GM21367 (cell line): ENCODE measurements around the gene HHAT.
A peak's percentile ranks its signal among the peaks of the same experiment; 100 is the strongest.

Experiments
- ATAC-seq: cut with Tn5 transposase; IDR thresholded peaks from one replicate; pipeline ENCODE4 v1.9.1; 2021; ENCODE audit not compliant: unreplicated experiment

The HHAT gene

DNA sequence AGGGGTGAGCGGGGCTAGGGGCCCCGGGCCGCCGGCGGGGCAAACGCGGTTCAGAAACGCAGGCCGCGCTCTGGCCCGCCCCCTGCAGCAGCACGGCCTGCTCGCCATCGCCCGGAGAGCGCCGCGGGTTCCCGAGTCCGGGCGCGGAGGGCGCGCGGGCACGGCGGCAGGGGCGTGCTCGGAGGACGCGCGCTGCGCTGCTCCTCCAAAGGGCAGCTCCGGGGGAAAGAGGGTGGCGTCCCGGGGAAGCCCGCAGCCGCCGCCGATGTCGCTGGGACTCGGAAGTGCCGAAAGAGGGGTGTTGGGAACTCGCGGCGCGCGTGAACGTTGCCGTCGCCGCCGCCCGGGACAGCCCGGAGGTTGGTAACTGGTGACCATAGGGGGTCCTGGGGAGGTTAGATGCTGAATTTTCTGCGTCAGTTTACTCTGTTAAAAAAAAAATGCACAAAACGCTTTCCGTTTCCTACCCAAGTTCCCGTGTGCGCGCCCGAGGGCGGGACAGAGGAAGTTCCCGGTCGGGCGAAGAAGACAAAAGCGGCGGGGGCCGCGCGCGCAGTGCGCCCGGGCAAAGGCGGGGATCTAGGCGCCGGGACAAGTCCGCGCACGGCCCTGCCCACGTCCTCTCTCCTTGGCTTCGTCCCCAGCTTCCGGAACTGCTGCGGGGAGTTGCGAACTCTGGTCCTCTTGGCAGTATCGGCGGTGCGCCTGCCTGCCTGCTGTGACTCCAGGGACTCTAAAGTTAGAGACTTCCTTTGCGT lies at the start of gene HHAT:
Gene HHAT (plus strand): TSS at position 157 of the 758 bp plus-strand sequence. CDS start 20,074 bp downstream, outside the sequence.
- ATAC-seq = peak; percentile 48

DNA sequence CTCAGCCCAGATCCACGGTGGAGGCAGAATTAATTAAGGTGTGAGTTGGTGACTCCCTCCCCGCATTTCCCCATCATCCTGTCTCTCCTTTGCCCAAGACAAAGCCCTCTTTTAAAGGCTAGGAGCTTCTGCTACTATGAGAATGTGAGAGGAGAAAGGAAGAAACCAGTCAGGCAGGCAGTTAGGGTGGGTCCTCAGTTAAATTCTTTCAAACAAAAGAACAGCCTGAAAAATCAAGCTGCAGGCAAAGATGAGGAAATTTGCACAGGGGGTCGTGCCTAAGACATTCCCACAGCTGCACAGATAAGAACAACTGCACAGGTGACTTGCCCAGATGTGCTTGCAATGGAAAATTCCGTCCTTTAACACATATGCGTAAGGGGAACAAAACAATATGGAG lies 48.5 kb upstream of the HHAT start:
- ATAC-seq = no peak

DNA sequence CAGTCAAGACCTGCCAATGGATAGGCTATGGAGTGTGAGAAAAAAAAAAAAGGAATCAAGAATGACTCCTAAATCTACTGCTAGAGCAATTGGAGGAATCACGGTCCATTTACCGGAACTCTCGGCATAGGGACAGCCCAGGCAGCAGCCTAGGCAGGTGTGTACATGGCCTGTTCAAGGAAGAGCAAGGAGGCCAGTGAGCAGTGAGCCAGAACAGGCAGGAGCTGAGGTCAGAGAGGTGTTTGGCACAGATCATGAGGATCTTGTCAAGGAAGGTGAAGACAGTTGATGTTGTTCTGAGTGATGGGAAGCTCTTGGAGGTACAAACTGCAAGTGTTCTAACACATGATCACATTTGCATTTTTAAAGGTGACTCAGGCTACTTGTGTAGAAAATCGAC lies 40.6 kb upstream of the HHAT start:
- ATAC-seq = no peak

DNA sequence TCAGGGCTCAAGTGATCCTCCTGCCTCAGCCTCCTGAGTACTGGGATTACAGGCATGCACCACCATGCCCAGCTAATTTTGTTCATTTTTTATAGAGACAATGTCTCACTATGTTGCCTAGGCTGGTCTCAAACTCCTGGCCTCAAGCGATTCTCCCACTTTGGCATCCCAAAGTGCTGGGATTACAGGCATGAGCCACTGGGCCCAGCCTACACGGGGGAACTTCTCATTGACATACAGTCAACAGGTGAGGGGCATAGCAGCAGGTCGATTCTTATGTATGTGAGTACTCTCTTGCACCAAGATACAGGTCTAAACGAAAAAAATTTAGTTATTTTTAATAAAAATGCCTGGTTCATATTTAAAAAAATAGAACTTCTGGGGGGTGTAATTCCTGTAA lies 39.5 kb upstream of the HHAT start:
- no peak for ATAC-seq

DNA sequence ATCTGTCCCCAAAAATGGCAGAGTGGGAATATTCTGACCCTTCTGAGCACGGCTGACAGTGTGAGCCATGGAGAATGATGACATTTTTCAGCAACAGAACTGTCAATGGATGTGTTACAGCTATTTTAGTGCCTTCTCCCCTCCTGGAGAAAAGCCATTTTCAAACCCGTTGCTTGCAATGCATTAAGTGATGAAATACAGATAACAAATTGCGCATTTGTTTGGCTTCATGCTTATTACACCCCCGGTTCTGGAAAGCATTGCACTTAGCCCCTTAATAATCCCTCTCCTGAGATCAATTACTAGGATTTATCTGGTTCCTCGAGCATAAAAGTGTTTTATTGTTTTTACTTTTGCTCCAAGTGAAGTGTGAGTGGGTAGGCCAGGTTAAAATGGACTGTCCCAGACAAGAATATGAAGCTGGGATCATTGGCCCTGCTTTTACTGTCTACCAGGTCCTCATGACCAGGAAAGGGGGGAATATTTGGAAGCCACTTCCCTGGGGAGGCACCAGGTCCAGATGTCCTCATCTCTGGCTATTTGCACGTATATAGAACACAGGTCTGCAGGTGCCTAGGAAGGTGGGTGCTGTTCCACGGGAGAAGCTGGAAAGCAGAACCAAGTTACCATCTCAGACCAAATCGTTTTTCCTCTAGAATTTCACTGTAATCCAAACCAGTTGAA lies 37.5 kb upstream of the HHAT start:
- ATAC-seq = no peak

DNA sequence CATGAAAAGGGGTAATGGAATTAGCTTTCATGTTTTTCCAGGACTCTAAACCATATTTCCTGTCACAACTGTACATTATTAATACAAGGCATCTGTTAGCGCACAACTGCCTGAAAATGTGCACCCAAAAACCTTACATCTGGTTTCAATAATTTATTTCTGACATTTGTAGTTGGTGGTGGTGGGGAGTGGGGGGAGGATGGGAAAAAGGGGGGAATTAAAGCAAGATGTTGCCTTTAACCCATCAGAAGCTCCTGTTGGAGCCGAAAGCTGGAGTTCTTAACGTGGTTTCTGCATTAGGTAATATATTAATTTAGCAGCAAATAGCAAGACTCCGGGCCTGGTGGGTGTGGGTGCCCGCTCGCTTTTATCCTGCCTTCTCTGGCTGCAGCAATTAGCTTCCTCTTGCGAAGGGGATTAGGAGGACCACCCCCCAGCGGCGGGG lies 36.9 kb upstream of the HHAT start:
- ATAC-seq = no peak

DNA sequence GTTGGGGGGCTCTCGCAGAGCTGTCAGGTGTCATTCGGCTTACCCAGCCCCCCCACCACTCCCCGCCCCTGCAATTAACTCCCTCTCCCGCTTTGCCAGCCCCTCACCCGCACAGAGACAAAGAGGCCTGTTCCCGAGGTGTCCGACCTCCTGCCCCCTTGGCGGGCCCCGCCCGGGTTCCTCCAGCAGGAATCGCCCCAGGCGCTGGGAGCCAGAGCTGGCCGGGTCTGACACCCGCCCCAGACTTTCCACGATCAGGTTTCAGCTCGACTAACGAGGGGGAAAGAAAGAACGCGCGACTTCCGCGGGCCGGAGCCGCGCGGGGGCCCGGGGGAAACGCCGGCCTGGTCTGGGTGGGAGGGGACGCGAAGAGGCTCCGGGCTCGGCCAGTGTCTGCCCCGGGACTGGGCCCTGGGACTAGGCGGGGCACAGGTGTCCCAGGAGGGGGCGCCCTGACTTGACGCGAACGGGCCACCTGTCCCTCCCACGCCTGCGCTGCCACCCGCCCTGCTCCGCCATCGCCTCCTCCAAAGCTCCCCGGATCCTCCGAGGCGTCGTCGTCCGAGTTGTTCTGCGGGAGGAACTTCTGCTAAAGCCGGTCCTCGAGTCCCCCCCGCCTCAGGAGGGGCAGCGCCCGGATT lies 36.4 kb upstream of the HHAT start:
- peak; percentile 86 for ATAC-seq

DNA sequence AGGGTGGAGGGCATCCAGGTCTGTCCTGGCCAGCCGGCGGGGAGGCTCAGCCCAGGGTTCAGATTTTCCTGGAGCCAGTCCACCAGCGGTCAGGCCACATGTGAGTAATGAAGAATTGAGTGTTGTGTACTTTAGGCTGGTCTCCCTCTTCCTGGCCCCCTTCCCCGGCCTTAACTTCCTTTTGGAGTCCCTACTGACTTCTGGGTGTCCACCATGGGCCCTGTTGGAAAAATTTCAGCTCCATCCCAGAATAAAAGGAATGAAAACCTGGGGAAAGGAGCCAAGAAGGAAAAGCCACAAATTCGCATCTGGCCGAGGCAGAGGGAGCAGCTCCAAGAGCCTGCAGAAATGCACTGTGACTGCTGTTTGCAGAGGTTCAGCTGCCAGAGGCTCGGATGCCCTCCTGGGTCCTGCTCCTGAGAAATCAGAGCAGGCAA lies 35.5 kb upstream of the HHAT start:
- no peak for ATAC-seq

DNA sequence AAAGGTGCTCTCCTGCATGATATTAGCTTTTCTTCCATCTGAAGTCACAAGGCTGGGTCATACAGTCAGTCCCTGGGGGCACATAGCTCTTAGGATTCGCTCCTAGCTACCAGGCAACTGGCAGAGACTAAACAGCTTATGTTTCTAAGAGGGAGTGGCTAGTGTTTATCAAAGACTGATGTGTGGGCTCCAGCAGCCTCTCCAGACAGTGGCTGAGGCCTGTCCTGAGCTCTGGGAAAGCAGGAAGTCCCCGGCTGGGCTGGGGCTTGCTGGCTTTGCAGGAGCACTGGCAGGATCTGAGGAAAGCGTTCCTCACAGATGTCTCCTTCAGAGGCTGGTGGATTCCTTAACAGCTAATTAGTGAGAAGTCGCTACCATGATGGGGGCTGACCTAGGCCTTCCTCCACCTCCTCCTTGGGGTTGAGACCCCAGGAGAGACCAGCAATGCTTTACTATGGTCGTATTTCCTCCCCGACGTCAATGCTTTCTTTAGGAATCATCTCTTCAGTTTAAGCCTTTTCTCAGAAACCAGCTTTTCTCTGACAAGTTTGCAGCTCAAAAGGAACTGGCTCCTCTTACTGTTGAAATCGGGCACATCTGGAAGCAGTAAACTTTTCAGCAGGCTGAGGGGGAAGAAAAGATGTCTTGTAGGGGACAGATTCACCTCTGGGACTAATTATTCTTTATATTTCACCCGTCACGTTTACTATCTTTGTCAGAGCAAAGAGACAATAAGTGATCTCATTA lies 33.5 kb upstream of the HHAT start:
- ATAC-seq = no peak

DNA sequence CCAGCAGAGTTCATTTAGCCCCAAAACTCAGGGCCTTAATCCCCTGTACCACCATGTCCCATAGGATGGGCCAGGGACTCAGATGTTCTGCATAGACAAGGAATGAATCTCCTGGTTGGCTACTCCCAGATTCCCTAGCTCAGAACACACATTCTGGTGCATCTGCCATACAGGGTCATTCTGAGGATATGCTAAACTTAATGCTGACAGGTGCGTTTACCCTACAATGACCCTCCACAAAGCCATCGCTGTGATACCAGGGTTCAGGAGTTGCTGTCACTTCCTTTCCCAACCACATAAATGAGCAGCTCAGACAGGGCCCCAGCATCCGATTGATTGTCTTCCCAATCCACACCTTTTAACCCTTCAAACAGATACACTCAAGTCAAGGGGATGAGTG lies 32.0 kb upstream of the HHAT start:
- ATAC-seq = no peak

DNA sequence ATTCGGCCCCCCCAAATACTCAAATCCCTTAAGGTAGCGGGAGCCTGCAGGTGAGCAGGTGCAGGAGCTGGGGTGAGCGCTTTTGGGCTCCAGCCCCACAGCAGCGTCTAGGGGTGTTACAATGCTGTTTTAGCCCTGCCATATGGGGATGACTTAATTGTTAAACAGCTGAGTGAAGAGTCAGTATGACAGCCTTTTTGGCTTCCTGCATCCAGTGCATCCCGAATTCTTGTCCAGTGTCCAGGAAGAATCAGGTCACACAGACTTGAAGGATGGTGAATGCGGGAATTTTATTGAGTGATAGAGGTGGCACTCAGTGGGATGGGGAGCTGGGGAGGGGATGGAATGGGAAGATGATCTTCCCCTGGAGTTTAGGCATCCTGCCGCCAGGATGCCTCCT lies 30.4 kb upstream of the HHAT start:
- ATAC-seq = no peak

DNA sequence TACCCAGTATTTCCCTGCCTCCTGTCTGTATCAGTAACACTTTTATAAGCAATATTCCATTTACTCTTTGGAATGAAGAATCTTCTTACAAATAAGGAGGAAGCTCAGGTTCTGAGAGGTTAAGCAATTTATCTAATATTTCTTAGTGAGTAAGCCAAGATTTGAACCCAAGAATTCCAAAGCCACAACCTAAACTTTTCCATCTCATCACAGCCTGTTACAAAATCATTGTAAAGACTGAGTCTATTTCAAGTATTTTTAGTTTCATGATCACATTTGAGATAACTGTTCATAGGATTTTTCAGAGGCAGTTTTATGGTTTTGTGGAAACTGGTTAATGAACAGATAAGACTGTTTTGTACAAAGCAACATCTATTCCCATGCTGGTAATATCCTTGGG lies 29.8 kb upstream of the HHAT start:
- no peak for ATAC-seq

DNA sequence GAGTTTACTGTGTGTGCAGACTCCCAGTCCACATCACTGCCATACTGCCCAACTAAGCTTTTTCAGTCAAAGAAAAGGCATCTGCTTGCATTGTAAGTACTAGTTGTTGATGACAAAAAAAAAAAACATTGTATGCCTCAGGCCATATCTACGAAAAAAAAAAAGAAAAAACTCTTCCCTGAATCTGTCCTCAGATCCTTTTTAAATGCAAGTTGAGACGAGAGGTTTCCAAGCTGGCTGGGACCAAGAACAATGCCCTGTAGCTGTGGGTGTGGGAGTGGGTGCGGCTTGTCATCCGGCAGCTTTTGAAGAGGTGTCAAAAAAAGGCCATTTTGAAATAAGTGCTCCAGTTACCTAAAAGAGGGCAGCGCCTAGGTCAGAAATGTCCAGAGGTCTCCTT lies 29.2 kb upstream of the HHAT start:
- no peak for ATAC-seq

DNA sequence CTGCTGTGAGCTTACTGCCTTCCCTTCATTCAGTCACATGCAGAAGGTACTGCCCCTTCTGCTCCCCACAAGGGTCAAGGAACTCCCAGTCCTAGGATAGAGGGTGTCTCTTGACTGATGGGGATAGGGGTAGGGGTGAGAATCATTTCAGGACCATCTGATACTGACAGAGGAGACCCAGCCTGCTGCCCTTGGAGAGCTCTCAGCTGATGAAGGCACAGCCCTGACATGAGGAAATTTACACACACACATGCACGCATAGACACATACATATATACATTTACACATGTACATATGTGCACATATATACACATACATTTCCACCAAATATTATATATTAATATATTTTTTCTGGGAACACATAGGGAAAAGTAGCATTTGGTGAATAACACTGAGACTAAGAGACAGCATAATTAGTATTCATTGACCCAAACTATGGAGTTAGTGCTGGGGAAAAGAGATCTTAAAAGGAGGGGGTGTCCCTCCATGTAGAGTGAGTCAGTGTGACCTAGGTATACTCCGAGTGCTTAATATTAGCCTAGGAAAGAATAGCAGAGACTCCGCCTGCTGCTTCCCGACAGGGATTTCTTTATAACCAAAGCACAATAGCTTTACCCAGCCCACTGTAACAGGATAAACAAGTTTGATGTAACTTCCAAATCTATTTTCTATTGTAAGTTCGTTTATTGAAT lies 27.6 kb upstream of the HHAT start:
- no peak for ATAC-seq

DNA sequence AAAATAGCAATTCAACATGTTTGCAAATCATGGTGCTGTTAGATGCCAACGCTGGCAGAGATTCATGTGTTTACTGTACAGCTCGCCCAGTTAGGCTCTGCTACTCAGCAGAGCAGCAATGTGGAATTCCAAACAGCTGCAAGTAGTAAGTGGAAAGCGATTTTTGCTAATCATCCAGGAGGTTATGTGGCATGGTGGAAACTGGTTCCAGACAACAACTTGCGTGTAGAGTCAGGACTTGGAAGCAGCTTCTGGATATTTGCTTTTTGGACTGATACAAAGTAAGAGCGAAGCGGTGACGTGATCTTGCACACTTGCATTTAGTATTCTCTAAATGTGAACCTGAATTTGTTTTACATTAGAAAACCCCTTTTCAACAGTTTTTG lies 27.1 kb upstream of the HHAT start:
- ATAC-seq = no peak

DNA sequence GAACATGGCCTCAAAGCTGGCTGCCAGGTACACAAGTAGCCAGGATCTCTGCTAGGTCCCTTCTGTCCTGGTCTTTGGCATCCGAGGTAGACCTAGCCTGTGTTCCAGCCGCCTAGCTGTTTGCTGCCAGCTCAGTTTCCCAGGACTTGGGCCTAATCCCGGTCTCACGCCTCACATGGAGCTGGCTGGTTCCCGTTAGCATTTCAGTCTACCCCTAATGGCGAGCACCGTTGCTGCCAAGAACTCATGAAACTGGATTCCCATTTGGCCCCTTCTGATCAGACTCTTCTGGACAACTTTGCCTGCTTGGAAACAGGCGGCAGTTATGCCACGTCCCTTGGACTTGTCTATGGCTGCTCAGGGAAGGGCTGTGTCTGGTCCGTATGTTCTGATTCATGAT lies 26.2 kb upstream of the HHAT start:
- no peak for ATAC-seq

DNA sequence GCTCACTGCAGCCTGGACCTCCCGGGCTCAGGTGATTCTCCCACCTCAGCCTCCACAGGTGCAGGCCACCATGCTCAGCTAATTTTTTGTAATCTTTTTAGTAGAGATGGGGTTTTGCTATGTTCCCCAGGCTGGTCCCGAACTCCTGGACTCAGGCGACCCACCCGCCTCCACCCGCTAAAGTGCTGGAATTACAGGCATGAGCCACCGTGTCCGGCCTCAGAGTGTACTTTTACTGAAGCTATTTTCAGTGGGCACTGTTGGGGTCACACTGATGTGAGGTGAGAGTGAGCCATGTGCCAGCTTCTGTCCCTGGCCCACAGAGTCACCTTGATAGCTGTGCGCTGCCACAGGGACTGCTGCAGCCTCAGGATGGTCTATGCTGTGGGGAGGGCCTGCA lies 25.3 kb upstream of the HHAT start:
- no peak for ATAC-seq

DNA sequence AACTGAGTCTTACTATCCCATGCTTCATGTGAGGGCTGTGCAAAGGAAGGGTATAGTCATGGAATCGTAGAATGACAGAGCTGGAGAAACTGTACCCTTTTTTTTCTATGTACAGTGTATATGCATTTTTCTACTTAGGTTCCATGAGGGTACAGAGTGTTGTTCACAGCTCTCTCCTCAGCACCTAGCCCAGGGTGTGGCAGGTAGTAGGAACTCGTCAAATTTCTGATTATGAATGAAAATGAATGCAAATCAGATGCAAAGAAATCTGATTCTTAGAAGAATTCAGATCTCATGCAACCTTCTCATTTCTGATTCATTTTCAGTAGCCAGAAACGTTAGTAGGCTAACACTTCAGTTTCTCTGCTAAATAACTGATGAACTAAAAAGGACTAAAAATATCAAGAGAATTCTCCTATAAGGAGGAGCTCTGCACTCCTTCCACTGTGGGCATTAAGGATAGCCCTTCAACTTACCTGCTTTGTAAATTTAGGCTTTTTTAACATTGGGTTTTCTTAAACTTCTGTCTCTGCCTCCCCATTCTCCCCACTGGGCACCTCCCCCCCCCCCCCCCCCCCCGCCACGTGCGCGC lies 18.0 kb upstream of the HHAT start:
- no peak for ATAC-seq

DNA sequence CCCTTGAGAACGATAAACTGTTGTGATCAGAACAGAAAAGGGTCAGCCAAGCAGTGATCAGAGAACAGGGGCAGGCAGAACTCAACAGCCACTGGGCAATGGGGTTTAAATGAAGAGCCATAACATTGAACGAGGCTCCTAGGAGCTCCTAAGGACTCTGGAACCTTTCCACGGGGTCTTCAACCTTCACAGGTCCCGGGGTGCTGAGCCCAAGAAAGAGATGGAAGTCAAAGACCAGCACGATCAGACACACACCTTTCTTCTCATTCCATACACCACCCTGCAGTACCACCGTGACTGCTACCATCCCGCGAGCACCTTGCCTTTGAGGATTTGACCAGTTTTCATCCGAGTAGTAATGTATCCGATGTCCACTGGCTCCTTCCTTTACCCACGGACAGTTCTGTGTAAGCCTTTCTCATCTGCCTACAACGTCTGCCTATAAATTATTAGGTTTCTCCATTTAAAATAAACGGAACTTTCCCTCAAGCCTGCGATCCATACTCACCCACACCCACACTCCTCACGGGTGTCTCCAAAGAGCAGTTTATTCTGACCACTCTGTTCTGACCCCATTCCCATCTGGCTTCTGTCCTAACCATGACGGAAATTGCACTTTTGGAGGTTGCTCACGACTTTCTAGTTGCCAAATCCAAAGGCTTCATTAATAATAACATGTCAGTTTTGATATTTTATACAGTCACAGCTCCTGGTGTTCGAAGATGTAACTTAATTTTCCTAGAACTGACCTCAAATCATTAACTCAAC lies 16.8 kb upstream of the HHAT start:
- ATAC-seq = no peak
